PC-3 (cell line): ENCODE results near the gene VTI1A.

ENCODE experiments used
- EZH2 ChIP-seq: fragments of 300-600 bp; sonication (generic); IDR thresholded peaks from one replicate; pipeline ENCODE4 v1.6.1; 2017; ENCODE audit warnings: antibody characterized with exemption, mild to moderate bottlenecking, low read length; ENCODE audit not compliant: unreplicated experiment
- EZH2phosphoT487 ChIP-seq: fragments of 300-600 bp; sonication (generic); IDR thresholded peaks from 2 replicates; pipeline ENCODE4 v1.6.1; 2018; ENCODE audit warnings: mild to moderate bottlenecking, antibody characterized with exemption, low read length, borderline replicate concordance

- TF ChIP-seq EZH2phosphoT487 (no peak), EZH2 (no peak)
Observed at GRCh38 chr10:112678987-112679386, 232.0 kb downstream of the VTI1A start.
